ENCODE measurements around the gene LIN52.

Gene LIN52

DNA sequence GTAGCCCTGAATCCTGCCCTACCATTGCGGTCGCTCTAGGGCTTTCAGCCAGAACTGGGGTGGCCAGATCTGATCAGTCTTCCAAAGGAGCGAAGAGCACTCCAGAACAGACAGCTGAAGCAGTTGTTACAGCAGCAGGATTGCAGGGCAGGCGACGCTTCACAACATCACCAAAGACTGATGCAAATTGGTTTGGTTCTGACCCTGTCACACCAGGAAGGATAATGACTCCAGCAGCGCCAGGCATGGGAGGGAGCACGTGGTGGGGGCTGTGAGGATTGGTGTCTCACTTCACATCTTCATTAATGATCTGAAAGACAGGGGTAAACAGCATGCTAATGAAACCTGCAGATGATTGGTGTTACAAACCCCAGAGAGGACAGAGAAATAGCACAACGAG lies 123.9 kb downstream of the LIN52 start:
- TF ChIP-seq EZH2 (IDR thresholded peaks at IDR 0.05; ENCODE audit: borderline replicate concordance, low read depth, low read length, severe bottlenecking) = no peak
- TF ChIP-seq, protein P1, sequence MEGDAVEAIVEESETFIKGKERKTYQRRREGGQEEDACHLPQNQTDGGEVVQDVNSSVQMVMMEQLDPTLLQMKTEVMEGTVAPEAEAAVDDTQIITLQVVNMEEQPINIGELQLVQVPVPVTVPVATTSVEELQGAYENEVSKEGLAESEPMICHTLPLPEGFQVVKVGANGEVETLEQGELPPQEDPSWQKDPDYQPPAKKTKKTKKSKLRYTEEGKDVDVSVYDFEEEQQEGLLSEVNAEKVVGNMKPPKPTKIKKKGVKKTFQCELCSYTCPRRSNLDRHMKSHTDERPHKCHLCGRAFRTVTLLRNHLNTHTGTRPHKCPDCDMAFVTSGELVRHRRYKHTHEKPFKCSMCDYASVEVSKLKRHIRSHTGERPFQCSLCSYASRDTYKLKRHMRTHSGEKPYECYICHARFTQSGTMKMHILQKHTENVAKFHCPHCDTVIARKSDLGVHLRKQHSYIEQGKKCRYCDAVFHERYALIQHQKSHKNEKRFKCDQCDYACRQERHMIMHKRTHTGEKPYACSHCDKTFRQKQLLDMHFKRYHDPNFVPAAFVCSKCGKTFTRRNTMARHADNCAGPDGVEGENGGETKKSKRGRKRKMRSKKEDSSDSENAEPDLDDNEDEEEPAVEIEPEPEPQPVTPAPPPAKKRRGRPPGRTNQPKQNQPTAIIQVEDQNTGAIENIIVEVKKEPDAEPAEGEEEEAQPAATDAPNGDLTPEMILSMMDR (IDR thresholded peaks at IDR 0.05; ENCODE audit: borderline replicate concordance, extremely low read depth, low read length, poor library complexity, severe bottlenecking) = no peak
- no peak overlapping the region for H2AFZ ChIP-seq (ENCODE audit: low read depth, low read length)

DNA sequence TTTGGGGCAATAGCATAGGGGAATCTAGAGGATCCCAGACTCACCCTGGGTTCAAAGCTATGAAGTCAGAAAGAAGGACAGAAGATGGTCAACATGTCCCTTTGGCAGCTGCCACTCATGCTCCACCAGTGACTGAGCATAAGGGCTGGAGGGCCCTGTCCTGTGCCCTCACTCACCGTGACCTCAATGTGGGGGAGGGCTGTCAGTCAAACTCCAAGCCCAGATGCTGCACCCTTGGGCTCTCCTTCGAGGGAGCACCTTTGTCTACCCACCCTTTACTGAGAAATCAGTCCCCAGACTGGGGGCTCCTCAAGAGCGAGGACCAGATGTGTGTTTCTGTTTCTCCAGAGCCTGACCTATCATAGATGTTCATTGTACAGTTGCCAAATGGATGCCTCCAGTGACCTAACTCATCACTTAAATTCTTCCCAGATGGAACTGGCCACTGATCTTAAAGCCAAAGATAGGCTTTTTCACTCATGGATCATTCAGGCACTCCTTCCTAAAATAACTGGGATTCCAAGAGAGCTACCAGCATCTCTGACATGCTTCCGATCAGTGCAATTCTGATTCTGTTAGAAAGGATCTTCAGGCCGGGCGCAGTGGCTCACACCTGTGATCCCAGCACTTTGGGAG lies 127.3 kb downstream of the LIN52 start:
- Histone ChIP-seq H3K4me2 (ENCODE audit: insufficient read depth, low read length) (no peak overlapping the region), H3K4me1 (ENCODE audit: insufficient read depth, low read length) (no peaks in the 10 kb centered on the region), H3K36me3 (ENCODE audit: insufficient read depth, low read length) (no peaks in the 10 kb centered on the region), H2AFZ (ENCODE audit: low read depth, low read length) (no peak overlapping the region), H3K9me3 (ENCODE audit: insufficient read depth, low read length, severe bottlenecking) (no peaks in the 10 kb centered on the region), H3K79me2 (ENCODE audit: insufficient read depth, low read length) (no peaks in the 10 kb centered on the region), H3K9ac (ENCODE audit: low read depth, low read length) (no peak overlapping the region), H3K4me3 (ENCODE audit: low read depth in 1 of 2, low read length in 2 of 2) (no peak overlapping the region), H4K20me1 (ENCODE audit: insufficient read depth, low read length) (no peaks in the 10 kb centered on the region), H3K27ac (ENCODE audit: low read length) (no peak overlapping the region), H3K27me3 (ENCODE audit: insufficient read depth, low read length, poor library complexity) (peaks cover 2% of the 10 kb centered on the region)
- TF ChIP-seq EZH2 (IDR thresholded peaks at IDR 0.05; ENCODE audit: borderline replicate concordance, low read depth, low read length, severe bottlenecking) = no peak
- TF ChIP-seq, protein P1 (IDR thresholded peaks at IDR 0.05; ENCODE audit: borderline replicate concordance, extremely low read depth, low read length, poor library complexity, severe bottlenecking) = no peak
- ATAC-seq (ENCODE audit: insufficient read depth, low read depth) (no peak), DNase-seq (no peak)

More for the DNA sequence above, 123.9 kb downstream of the LIN52 start:
- Histone ChIP-seq H3K27ac (ENCODE audit: low read length) (no peak overlapping the region), H3K27me3 (ENCODE audit: insufficient read depth, low read length, poor library complexity) (peaks cover 2% of the 10 kb centered on the region), H3K9ac (ENCODE audit: low read depth, low read length) (no peak overlapping the region), H3K4me2 (ENCODE audit: insufficient read depth, low read length) (no peak overlapping the region), H3K9me3 (ENCODE audit: insufficient read depth, low read length, severe bottlenecking) (no peaks in the 10 kb centered on the region), H3K79me2 (ENCODE audit: insufficient read depth, low read length) (no peaks in the 10 kb centered on the region), H4K20me1 (ENCODE audit: insufficient read depth, low read length) (no peaks in the 10 kb centered on the region), H3K4me1 (ENCODE audit: insufficient read depth, low read length) (no peaks in the 10 kb centered on the region), H3K36me3 (ENCODE audit: insufficient read depth, low read length) (no peaks in the 10 kb centered on the region), H3K4me3 (ENCODE audit: low read depth in 1 of 2, low read length in 2 of 2) (no peak overlapping the region)
- ATAC-seq (ENCODE audit: insufficient read depth, low read depth) (no peak), DNase-seq (no peak)

DNA sequence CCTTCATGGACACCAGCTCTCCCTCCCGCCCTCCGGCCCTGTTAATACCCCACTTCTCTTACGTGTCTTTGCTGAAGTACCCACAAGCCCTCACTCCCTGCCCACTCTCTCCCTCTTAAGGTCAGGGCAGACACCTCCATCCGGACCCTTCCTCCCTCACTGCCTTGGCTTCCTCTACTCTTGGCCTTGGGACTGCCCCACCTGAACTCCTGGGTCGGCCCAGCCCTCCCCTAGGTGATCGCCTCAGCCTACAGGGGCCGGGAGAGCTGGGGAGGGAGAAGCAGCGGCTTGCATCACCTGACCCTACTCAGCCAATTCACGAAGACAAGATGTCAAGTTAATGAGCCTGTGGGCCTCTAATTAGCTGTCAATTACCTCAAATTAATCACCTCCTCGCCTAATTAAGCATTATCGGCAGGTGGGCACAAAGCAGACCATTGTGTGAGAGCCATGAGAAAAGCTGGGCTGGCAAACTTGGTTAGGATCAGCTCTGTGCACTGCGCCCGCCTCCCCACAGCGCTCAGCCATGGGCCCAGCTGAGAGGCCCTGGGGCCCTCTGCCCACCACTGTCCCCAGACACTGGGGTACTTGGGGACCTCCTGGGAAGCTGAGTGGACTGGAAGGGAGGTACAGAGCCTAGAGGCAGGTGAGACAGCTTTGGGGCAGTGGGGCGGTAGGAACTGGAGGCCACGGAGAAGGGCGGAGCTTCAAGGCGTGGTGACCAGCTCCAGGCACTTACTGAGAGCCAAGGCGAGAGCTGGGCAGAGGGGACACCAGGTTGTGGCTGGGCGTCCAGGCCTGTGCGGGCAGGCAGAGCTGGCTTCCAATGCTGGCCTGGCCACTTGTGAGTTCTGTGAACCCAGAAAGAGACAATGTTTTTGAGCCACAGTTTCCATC lies 129.4 kb downstream of the LIN52 start:
- Histone ChIP-seq H4K20me1 (ENCODE audit: insufficient read depth, low read length) (0 out of 2 replicates have a peak, but pooled peaks cover 5% of the 10 kb centered on the region), H3K79me2 (ENCODE audit: insufficient read depth, low read length) (no peaks in the 10 kb centered on the region), H3K36me3 (ENCODE audit: insufficient read depth, low read length) (no peaks in the 10 kb centered on the region), H3K9me3 (ENCODE audit: insufficient read depth, low read length, severe bottlenecking) (no peaks in the 10 kb centered on the region), H3K4me1 (ENCODE audit: insufficient read depth, low read length) (0 out of 2 replicates have a peak, but pooled peaks cover 5% of the 10 kb centered on the region), H3K27ac (ENCODE audit: low read length) (no peak overlapping the region), H3K9ac (ENCODE audit: low read depth, low read length) (no peak overlapping the region), H2AFZ (ENCODE audit: low read depth, low read length) (no peak overlapping the region), H3K27me3 (ENCODE audit: insufficient read depth, low read length, poor library complexity) (peaks cover 13% of the 10 kb centered on the region), H3K4me2 (ENCODE audit: insufficient read depth, low read length) (no peak overlapping the region), H3K4me3 (ENCODE audit: low read depth in 1 of 2, low read length in 2 of 2) (no peak overlapping the region)
- ATAC-seq (ENCODE audit: insufficient read depth, low read depth) (no peak), DNase-seq (no peak)
- TF ChIP-seq EZH2 (IDR thresholded peaks at IDR 0.05; ENCODE audit: borderline replicate concordance, low read depth, low read length, severe bottlenecking) = no peak
- TF ChIP-seq, protein P1 (IDR thresholded peaks at IDR 0.05; ENCODE audit: borderline replicate concordance, extremely low read depth, low read length, poor library complexity, severe bottlenecking) = no peak

All from DND-41 (cell line).